BJ (cell line): ENCODE data around the gene SNAP25. TPM values are rescaled to one million over a fixed set of nuclear protein-coding genes. Genes with fewer than 3 reads are reported as not detected.

Experiments used
- CTCF ChIA-PET: fragments of 350-600 bp; formaldehyde crosslinking; extraction: SDS; loops from one replicate; lab custom pipeline; 2021; ENCODE audit warnings: antibody characterized with exemption, inconsistent platforms; lab: Yijun Ruan, JAX
- POLR2A ChIA-PET: fragments of 300-600 bp; sonication (Branson Sonifier 250); formaldehyde crosslinking; extraction: SDS; loops from one replicate; lab custom pipeline; 2021; ENCODE audit warnings: antibody characterized with exemption; lab: Charles Lee
- DNase-seq: peaks from one replicate; pipeline ENCODE4 v3.0.0-alpha.2; 2011; ENCODE audit warnings: low read depth
- H3K27me3 ChIP-seq: 2 replicates; pipeline ENCODE4 v1.6.0; 2011; ENCODE audit warnings: low read length; ENCODE audit not compliant: control insufficient read depth, insufficient read depth
- H3K36me3 ChIP-seq: 2 replicates; pipeline ENCODE4 v1.5.1; 2011; ENCODE audit warnings: low read length; ENCODE audit not compliant: control insufficient read depth, insufficient read depth
- H3K4me3 ChIP-seq: 2 replicates; pipeline ENCODE4 v1.5.1; 2011; ENCODE audit warnings: low read depth, mild to moderate bottlenecking, control low read depth, low read length
- polyA plus RNA-seq: library from polyadenylated mRNA; depleted of rRNA; stranded (reverse); fragments of >200 nt; gene quantifications from 2 replicates; pipeline ENCODE4 v1.2.3, GENCODE V29; 2011
- TF ChIP-seq, protein P1 (sequence below): IDR thresholded peaks from 2 replicates; pipeline ENCODE4 v1.5.1; 2011; ENCODE audit warnings: low read depth, mild to moderate bottlenecking, control low read depth, inconsistent platforms, low read length, moderate library complexity; ENCODE audit not compliant: insufficient read depth

SNAP25 gene
- polyA plus RNA-seq, 1 experiment = 0.56 TPM

GRCh38 chr20:10239954-10240353, 21.3 kb downstream of the SNAP25 start:
- TF ChIP-seq, protein P1, sequence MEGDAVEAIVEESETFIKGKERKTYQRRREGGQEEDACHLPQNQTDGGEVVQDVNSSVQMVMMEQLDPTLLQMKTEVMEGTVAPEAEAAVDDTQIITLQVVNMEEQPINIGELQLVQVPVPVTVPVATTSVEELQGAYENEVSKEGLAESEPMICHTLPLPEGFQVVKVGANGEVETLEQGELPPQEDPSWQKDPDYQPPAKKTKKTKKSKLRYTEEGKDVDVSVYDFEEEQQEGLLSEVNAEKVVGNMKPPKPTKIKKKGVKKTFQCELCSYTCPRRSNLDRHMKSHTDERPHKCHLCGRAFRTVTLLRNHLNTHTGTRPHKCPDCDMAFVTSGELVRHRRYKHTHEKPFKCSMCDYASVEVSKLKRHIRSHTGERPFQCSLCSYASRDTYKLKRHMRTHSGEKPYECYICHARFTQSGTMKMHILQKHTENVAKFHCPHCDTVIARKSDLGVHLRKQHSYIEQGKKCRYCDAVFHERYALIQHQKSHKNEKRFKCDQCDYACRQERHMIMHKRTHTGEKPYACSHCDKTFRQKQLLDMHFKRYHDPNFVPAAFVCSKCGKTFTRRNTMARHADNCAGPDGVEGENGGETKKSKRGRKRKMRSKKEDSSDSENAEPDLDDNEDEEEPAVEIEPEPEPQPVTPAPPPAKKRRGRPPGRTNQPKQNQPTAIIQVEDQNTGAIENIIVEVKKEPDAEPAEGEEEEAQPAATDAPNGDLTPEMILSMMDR = no peak
- Histone ChIP-seq H3K4me3 (no peak overlapping the region), H3K36me3 (no peaks in the 10 kb centered on the region), H3K27me3 (no peaks in the 10 kb centered on the region)
- CTCF ChIA-PET = interaction anchor here (1.6 kb wide), 1 partner anchor 14 kb away, joined by 4 read pairs; no protein-coding TSS in a partner anchor
- POLR2A ChIA-PET = no interaction called here
- DNase-seq = no peak

GRCh38 chr20:10240655-10241054, 22.0 kb downstream of the SNAP25 start:
- CTCF ChIA-PET = interaction anchor here (1.6 kb wide), 1 partner anchor 15 kb away, joined by 4 read pairs; no protein-coding TSS in a partner anchor
- POLR2A ChIA-PET = no interaction called here

DNA sequence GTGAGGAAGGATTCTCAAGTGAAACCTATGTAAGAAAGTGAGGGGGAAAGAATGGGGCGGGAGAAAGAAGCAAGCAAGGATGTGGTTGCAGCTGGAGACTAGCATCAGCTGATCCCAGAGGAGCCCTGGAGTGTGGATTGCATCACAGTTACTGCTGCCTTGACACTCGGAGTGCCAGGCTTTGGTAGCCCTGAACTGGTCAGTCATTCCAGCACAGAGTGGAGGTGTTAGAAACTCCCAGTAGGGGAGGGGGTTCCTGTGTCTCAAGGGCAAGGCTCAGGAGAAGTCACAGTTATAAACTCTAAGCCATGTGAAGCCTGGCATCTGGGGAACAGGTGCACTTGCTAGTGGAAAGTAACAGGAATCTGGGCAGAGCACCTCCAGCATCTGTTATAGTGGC, 23.5 kb downstream of the SNAP25 start:
- no peaks in the 10 kb centered on the region for H3K36me3 ChIP-seq
- no peak for DNase-seq
- H3K4me3 ChIP-seq = no peak overlapping the region
- ChIA-PET CTCF (no interaction called here), POLR2A (no interaction called here)
- H3K27me3 ChIP-seq = no peaks in the 10 kb centered on the region
- TF ChIP-seq, protein P1 = no peak

More at GRCh38 chr20:10240655-10241054, 22.0 kb downstream of the SNAP25 start:
- TF ChIP-seq, protein P1 = no peak
- DNase-seq = no peak
- no peak overlapping the region for H3K4me3 ChIP-seq
- H3K27me3 ChIP-seq = no peaks in the 10 kb centered on the region
- H3K36me3 ChIP-seq = no peaks in the 10 kb centered on the region

DNA sequence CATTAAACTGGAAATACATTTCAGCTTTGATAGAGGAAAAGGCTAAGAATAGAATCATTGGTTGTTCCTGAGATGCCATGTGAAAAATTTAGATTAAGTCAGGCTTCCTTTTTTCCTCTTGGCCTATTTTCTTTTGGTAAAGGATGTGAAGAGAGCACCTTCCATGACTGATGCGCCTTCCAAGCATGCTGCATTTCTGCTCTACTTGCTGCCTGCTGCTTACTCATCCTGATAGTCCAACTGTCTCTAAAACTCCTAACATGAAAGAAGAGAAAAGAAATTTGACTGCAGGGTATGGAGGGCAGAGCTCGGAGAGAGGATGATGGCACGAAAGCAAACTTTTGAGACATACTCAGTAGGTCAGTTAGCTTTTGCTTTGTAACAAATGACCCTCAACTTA, 28.8 kb downstream of the SNAP25 start:
- CTCF ChIA-PET = interaction anchor here (0.7 to 1.2 kb wide), 2 partner anchors 10 to 11 kb away, joined by 4 to 5 read pairs; no protein-coding TSS in a partner anchor
- no peak for DNase-seq
- TF ChIP-seq, protein P1 = no peak

GRCh38 chr20:10249048-10249770, 30.6 kb downstream of the SNAP25 start:
- Histone ChIP-seq H3K27me3 (no peaks in the 10 kb centered on the region), H3K36me3 (no peaks in the 10 kb centered on the region), H3K4me3 (no peak overlapping the region)
- no peak for DNase-seq
- TF ChIP-seq, protein P1 = no peak
- ChIA-PET POLR2A (no interaction called here), CTCF (interaction anchor here (1.2 kb wide), 1 partner anchor 13 kb away, joined by 4 read pairs; no protein-coding TSS in a partner anchor)

More for the DNA sequence above, 28.8 kb downstream of the SNAP25 start:
- Histone ChIP-seq H3K27me3 (no peaks in the 10 kb centered on the region), H3K36me3 (no peaks in the 10 kb centered on the region), H3K4me3 (no peak overlapping the region)
- POLR2A ChIA-PET = no interaction called here
